GM12878 (cell line): ENCODE results near the gene BRSK2. TPM values are rescaled to one million over a fixed set of nuclear protein-coding genes. Genes with fewer than 3 reads are reported as not detected.

Experiments used
- ATAC-seq: fragments of 200-7000 bp; cut with Tn5 transposase; 3 replicates; pipeline ENCODE4 v1.9.1; 2020; ENCODE audit warnings: mild to moderate bottlenecking, moderate library complexity
- BruUV-seq: library from RNA; stranded (reverse); fragments of 400-500 nt; replicated peaks from 2 replicates; lab custom pipeline; 2021; lab: Mats Ljungman, UMichigan
- CTCF ChIA-PET: fragments of 300-600 bp; sonication (Branson Sonifier 250); formaldehyde crosslinking; extraction: SDS; loops from one replicate; lab custom pipeline; 2021; ENCODE audit warnings: inconsistent platforms; lab: Yijun Ruan, JAX
- POLR2A ChIA-PET: fragments of 350-600 bp; formaldehyde crosslinking; extraction: SDS; loops from one replicate; lab custom pipeline; 2021; ENCODE audit warnings: inconsistent platforms; lab: Charles Lee
- RAD21 ChIA-PET: fragments of 300-600 bp; sonication (Branson Sonifier 250); formaldehyde crosslinking; loops from one replicate; lab custom pipeline; 2023; ENCODE audit warnings: antibody characterized with exemption; ENCODE audit not compliant: unreplicated experiment; lab: Charles Lee
- SMC1A ChIA-PET: fragments of 300-600 bp; sonication (Branson Sonifier 250); formaldehyde crosslinking; loops from one replicate; lab custom pipeline; 2023; ENCODE audit not compliant: unreplicated experiment, uncharacterized antibody; lab: Charles Lee
- DNase-seq: peaks from one replicate; pipeline ENCODE4 v3.0.0-alpha.2; 2011; ENCODE audit warnings: low read depth, low spot score
- FAIRE-seq: peaks from 3 replicates; lab custom pipeline; 2011; peaks lifted over from hg19 to GRCh38; lab: Jason Lieb, UNC
- H2AFZ ChIP-seq: 2 replicates; pipeline ENCODE4 v1.6.0; 2011; ENCODE audit warnings: low read depth, low read length, control low read depth; ENCODE audit not compliant: control insufficient read depth
- H3K27ac ChIP-seq: 2 replicates; pipeline ENCODE4 v1.5.1; 2011; ENCODE audit warnings: control low read depth; ENCODE audit not compliant: control insufficient read depth, insufficient read depth
- H3K27me3 ChIP-seq, 2 experiments: replicated peaks in 1 of 2; 2 replicates each; pipeline versions ENCODE4 v1.6.0 to v1.6.1; 2011; ENCODE audit warnings: low read length in 1 of 2; ENCODE audit not compliant: control insufficient read depth in 2 of 2, insufficient read depth in 2 of 2
- H3K36me3 ChIP-seq, 2 experiments: 2 replicates each; pipeline ENCODE4 v1.5.1; 2011; ENCODE audit warnings: low read length in 1 of 2; ENCODE audit not compliant: control insufficient read depth in 2 of 2, insufficient read depth in 2 of 2
- H3K4me1 ChIP-seq: 2 replicates; pipeline ENCODE4 v1.6.1; 2011; ENCODE audit warnings: mild to moderate bottlenecking, low read length, moderate library complexity, mixed read lengths; ENCODE audit not compliant: control insufficient read depth, insufficient read depth
- H3K4me2 ChIP-seq: 2 replicates; pipeline ENCODE4 v1.6.0; 2011; ENCODE audit warnings: control low read depth; ENCODE audit not compliant: control insufficient read depth, insufficient read depth
- H3K4me3 ChIP-seq: fragments of 200-600 bp; sonication (generic); 2 replicates; pipeline ENCODE4 v1.5.1; 2016
- H3K79me2 ChIP-seq: 2 replicates; pipeline ENCODE4 v1.6.0; 2011; ENCODE audit warnings: low read length; ENCODE audit not compliant: control insufficient read depth, insufficient read depth
- H3K9ac ChIP-seq: 2 replicates; pipeline ENCODE4 v1.8.0; 2011; ENCODE audit warnings: low read length, control low read depth, mixed read lengths; ENCODE audit not compliant: control insufficient read depth, insufficient read depth
- H3K9me3 ChIP-seq: replicated peaks from 3 replicates; pipeline ENCODE4 v1.5.1; 2011; ENCODE audit warnings: mild to moderate bottlenecking, low read length; ENCODE audit not compliant: control insufficient read depth, insufficient read depth
- H4K20me1 ChIP-seq: 2 replicates; pipeline ENCODE4 v1.6.0; 2011; ENCODE audit not compliant: control insufficient read depth, insufficient read depth
- ATF7 ChIP-seq: fragments of 450-650 bp; IDR thresholded peaks from 2 replicates; pipeline ENCODE4 v1.6.1; 2016; ENCODE audit warnings: low read depth, mild to moderate bottlenecking
- CBFB ChIP-seq: IDR thresholded peaks from 2 replicates; pipeline ENCODE4 v1.6.1; 2016; ENCODE audit warnings: antibody characterized with exemption, low read depth
- EED ChIP-seq: sonication (generic); IDR thresholded peaks from 2 replicates; pipeline ENCODE4 v1.6.1; 2016; ENCODE audit warnings: antibody characterized with exemption, low read depth
- EP300 ChIP-seq, 2 experiments: fragments of 150-350 bp in 1 of 2; IDR thresholded peaks; 2 replicates each; pipeline ENCODE4 v1.6.1; 2011 to 2012; ENCODE audit warnings: low read depth in 2 of 2, low read length in 2 of 2, borderline replicate concordance in 1 of 2, improper control_type of control experiment in 1 of 2, inconsistent platforms in 1 of 2; ENCODE audit not compliant: control insufficient read depth in 1 of 2
- ETV6 ChIP-seq, 2 experiments: fragments of 450-650 bp in 1 of 2; IDR thresholded peaks in 1 of 2; conservative IDR thresholded peaks in 1 of 2; 2 replicates each; pipeline ENCODE4 v1.6.1; 2014; ENCODE audit warnings: antibody characterized with exemption in 1 of 2, borderline replicate concordance in 1 of 2, low read depth in 1 of 2, mild to moderate bottlenecking in 1 of 2, moderate library complexity in 1 of 2
- IRF5 ChIP-seq: fragments of 450-650 bp; IDR thresholded peaks from 2 replicates; pipeline ENCODE4 v1.6.1; 2017; ENCODE audit warnings: borderline replicate concordance
- KDM1A ChIP-seq: fragments of 200-600 bp; sonication (generic); IDR thresholded peaks from 2 replicates; pipeline ENCODE4 v1.6.1; 2016; ENCODE audit warnings: borderline replicate concordance
- KLF5 ChIP-seq: fragments of 450-650 bp; IDR thresholded peaks from 2 replicates; pipeline ENCODE4 v1.6.1; 2014; ENCODE audit warnings: mild to moderate bottlenecking; ENCODE audit not compliant: partially characterized antibody
- MEF2A ChIP-seq: IDR thresholded peaks from 2 replicates; pipeline ENCODE4 v1.6.1; 2011; ENCODE audit warnings: low read depth, mild to moderate bottlenecking, low read length, moderate library complexity; ENCODE audit not compliant: insufficient read depth
- MXI1 ChIP-seq: fragments of 150-350 bp; IDR thresholded peaks from 2 replicates; pipeline ENCODE4 v1.6.1; 2011; ENCODE audit warnings: low read depth, mild to moderate bottlenecking, inconsistent platforms, low read length, improper control_type of control experiment
- NFYB ChIP-seq: IDR thresholded peaks from 2 replicates; pipeline ENCODE4 v1.6.1; 2011; ENCODE audit warnings: low read depth, mild to moderate bottlenecking, low read length, improper control_type of control experiment, moderate library complexity; ENCODE audit not compliant: insufficient read depth
- RB1 ChIP-seq: fragments of 450-650 bp; formaldehyde crosslinking; IDR thresholded peaks from 2 replicates; pipeline ENCODE4 v1.6.1; 2017; ENCODE audit warnings: mild to moderate bottlenecking, borderline replicate concordance
- RFX5 ChIP-seq: IDR thresholded peaks from 2 replicates; pipeline ENCODE4 v1.6.1; 2011; ENCODE audit warnings: low read depth, low read length, improper control_type of control experiment
- RUNX3 ChIP-seq: IDR thresholded peaks from 2 replicates; pipeline ENCODE4 v1.6.1; 2012; ENCODE audit warnings: low read length, inconsistent platforms
- SIN3A ChIP-seq: IDR thresholded peaks from 2 replicates; pipeline ENCODE4 v1.6.1; 2012; ENCODE audit warnings: low read depth, low read length, improper control_type of control experiment
- SREBF2 ChIP-seq: IDR thresholded peaks from 2 replicates; pipeline ENCODE4 v1.6.1; 2012; ENCODE audit warnings: mild to moderate bottlenecking, low read length
- TAF1 ChIP-seq: IDR thresholded peaks from 2 replicates; pipeline ENCODE4 v1.6.1; 2011; ENCODE audit warnings: mild to moderate bottlenecking, low read depth, low read length, borderline replicate concordance
- YBX1 ChIP-seq: fragments of 450-650 bp; IDR thresholded peaks from 2 replicates; pipeline ENCODE4 v1.6.1; 2016; ENCODE audit warnings: antibody characterized with exemption
- ZBTB33 ChIP-seq: fragments of 450-650 bp; IDR thresholded peaks from 2 replicates; pipeline ENCODE4 v1.6.1; 2017; ENCODE audit warnings: mild to moderate bottlenecking
- WGBS: methylation state at CpG from one replicate; pipeline ENCODE4 v1.1.6; 2016; ENCODE audit warnings: low lambda C conversion rate; ENCODE audit not compliant: insufficient replicate concordance, insufficient coverage; ENCODE audit errors: missing lambda C conversion rate; 5-methylcytosine and 5-hydroxymethylcytosine counted together
- in situ Hi-C: fragments of 300-500 bp; cut with MboI; formaldehyde crosslinking; loops from 9 replicates; pipeline ENCODE4 v1.14.3; 2018; ENCODE audit warnings: mixed read lengths
- intact Hi-C: fragments of 100-400 bp; cut with micrococcal nuclease; formaldehyde crosslinking; loops from one replicate; pipeline ENCODE4 v1.14.2; 2022; ENCODE audit not compliant: unreplicated experiment
- polyA plus RNA-seq, 11 experiments: library from polyadenylated mRNA; depleted of rRNA in 4 of 11; unstranded in 6 of 11; stranded (reverse) in 5 of 11; fragments of >200 nt; fragmentation: Nextera tagmentation in 4 of 11; fragmentation: Illumina TruSeq in 1 of 11; extraction: Ambion mirVana in 4 of 11; extraction: Trizol in 1 of 11; gene quantifications; 1 replicate in 1 of 11; 2 replicates in 10 of 11; pipeline versions ENCODE4 v1.2.1 to v1.2.3, GENCODE V29; 2011 to 2016; ENCODE audit warnings: inconsistent platforms in 2 of 11, missing spikeins in 2 of 11, low read depth in 1 of 11
- total RNA-seq, 4 experiments: library from RNA; depleted of rRNA in 3 of 4; stranded (reverse); fragments of >200 nt in 3 of 4; fragmentation: Illumina TruSeq in 1 of 4; extraction: Trizol in 1 of 4; gene quantifications; 2 replicates each; pipeline versions ENCODE4 v1.2.1 to v1.2.3, GENCODE V29; 2013 to 2021
- TF ChIP-seq, protein P1 (sequence below): fragments of 450-650 bp; formaldehyde crosslinking; IDR thresholded peaks from 2 replicates; pipeline ENCODE4 v1.5.0; 2022; ENCODE audit warnings: mild to moderate bottlenecking, missing genetic modification characterization

Gene BRSK2
- total and polyA plus RNA-seq, 10 of the 15 experiments (the other 5 are each of a cell fraction or from before 2014, with no cell fraction given), result 0.13 TPM; not detected in 9

GRCh38 chr11:1425439-1425838 is 35.7 kb downstream of the BRSK2 start:
- ChIA-PET SMC1A (no interaction called here), RAD21 (no interaction called here), POLR2A (no interaction called here), CTCF (interaction anchor here (0.5 kb wide), 1 partner anchor 104 kb away, joined by 3 read pairs; no protein-coding TSS in a partner anchor)
- no peaks in the 10 kb centered on the region for H3K4me1 ChIP-seq
- no peak for TF ChIP-seq ETV6 (conservative IDR thresholded peaks at IDR 0.05 in 1 of 2, IDR thresholded peaks at IDR 0.05 in 1 of 2; ENCODE audit: borderline replicate concordance in 1 of 2, low read depth in 1 of 2)
- TF ChIP-seq, protein P1, sequence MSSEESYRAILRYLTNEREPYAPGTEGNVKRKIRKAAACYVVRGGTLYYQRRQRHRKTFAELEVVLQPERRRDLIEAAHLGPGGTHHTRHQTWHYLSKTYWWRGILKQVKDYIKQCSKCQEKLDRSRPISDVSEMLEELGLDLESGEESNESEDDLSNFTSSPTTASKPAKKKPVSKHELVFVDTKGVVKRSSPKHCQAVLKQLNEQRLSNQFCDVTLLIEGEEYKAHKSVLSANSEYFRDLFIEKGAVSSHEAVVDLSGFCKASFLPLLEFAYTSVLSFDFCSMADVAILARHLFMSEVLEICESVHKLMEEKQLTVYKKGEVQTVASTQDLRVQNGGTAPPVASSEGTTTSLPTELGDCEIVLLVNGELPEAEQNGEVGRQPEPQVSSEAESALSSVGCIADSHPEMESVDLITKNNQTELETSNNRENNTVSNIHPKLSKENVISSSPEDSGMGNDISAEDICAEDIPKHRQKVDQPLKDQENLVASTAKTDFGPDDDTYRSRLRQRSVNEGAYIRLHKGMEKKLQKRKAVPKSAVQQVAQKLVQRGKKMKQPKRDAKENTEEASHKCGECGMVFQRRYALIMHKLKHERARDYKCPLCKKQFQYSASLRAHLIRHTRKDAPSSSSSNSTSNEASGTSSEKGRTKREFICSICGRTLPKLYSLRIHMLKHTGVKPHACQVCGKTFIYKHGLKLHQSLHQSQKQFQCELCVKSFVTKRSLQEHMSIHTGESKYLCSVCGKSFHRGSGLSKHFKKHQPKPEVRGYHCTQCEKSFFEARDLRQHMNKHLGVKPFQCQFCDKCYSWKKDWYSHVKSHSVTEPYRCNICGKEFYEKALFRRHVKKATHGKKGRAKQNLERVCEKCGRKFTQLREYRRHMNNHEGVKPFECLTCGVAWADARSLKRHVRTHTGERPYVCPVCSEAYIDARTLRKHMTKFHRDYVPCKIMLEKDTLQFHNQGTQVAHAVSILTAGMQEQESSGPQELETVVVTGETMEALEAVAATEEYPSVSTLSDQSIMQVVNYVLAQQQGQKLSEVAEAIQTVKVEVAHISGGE (CRISPR knock-in tag), result no peak
- TF ChIP-seq EP300 (IDR thresholded peaks at IDR 0.05; ENCODE audit: borderline replicate concordance in 1 of 2, control insufficient read depth in 1 of 2, low read depth in 2 of 2, low read length in 2 of 2), result no peak
- no peak for TF ChIP-seq KDM1A
- TF ChIP-seq ZBTB33, result no peak
- no peak for TF ChIP-seq IRF5
- no peak for TF ChIP-seq MEF2A
- no peak for TF ChIP-seq RFX5
- TF ChIP-seq EED, result no peak
- TF ChIP-seq NFYB, result no peak
- TF ChIP-seq YBX1, result no peak
- no peak for TF ChIP-seq CBFB
- no peak for TF ChIP-seq RB1
- TF ChIP-seq SIN3A, result no peak
- TF ChIP-seq SREBF2, result no peak
- TF ChIP-seq ATF7, result no peak
- TF ChIP-seq RUNX3, result no peak
- no peak for TF ChIP-seq KLF5
- no peak for TF ChIP-seq MXI1
- TF ChIP-seq TAF1, result no peak
- intact Hi-C loops (no loop called here), in situ Hi-C loops (no loop called here)
- H3K27ac ChIP-seq, result no peak overlapping the region
- H3K79me2 ChIP-seq, result no peaks in the 10 kb centered on the region
- whole genome bisulfite sequencing, result 20% methylated on average over 13 of the region's 17 CpGs
- H3K36me3 ChIP-seq, result no peaks in the 10 kb centered on the region
- no peaks in the 10 kb centered on the region for H4K20me1 ChIP-seq
- no peak for FAIRE-seq
- no peaks in the 10 kb centered on the region for H3K27me3 ChIP-seq
- no peaks in the 10 kb centered on the region; the same call in 2 of the 3 replicates for H3K9me3 ChIP-seq
- ATAC-seq, result no peak
- no peak overlapping the region for H3K4me3 ChIP-seq
- no peak overlapping the region for H3K4me2 ChIP-seq
- DNase-seq, result no peak
- no peak overlapping the region for H2AFZ ChIP-seq
- no peak overlapping the region for H3K9ac ChIP-seq
- no TSS peak for BruUV-seq
